Tibial nerve (tissue), 4 donors: ENCODE results near the gene GMDS. TPM values are rescaled to one million over a fixed set of nuclear protein-coding genes. Genes with fewer than 3 reads are reported as not detected.

Experiments used
- DNase-seq, 2 donors: peaks; one replicate each; pipeline ENCODE4 v3.0.0-alpha.2; 2019; ENCODE audit warnings: low spot score in 2 of 2
- H3K27ac ChIP-seq, 4 donors: fragments of 200-600 bp; sonication (generic) in 3 of 4; one replicate each; pipeline ENCODE4 v1.5.1; 2017 to 2019; ENCODE audit warnings: mild to moderate bottlenecking in 1 of 4
- H3K27me3 ChIP-seq, 2 donors: fragments of 200-600 bp; sonication (generic) in 1 of 2; one replicate each; pipeline versions ENCODE4 v1.5.1 to v1.6.0; 2017 to 2019
- H3K36me3 ChIP-seq, 3 donors: fragments of 200-600 bp; sonication (generic); one replicate each; pipeline ENCODE4 v1.5.1; 2018 to 2019
- H3K4me1 ChIP-seq, 4 donors: fragments of 200-600 bp; sonication (generic) in 3 of 4; one replicate each; pipeline ENCODE4 v1.5.1; 2017 to 2019
- H3K4me3 ChIP-seq, 4 donors: fragments of 200-600 bp; sonication (generic) in 3 of 4; one replicate each; pipeline ENCODE4 v1.5.1; 2017 to 2019; ENCODE audit warnings: mild to moderate bottlenecking in 1 of 4, moderate library complexity in 1 of 4
- H3K9me3 ChIP-seq, 4 donors: fragments of 200-600 bp; sonication (generic) in 3 of 4; one replicate each; pipeline ENCODE4 v1.5.1; 2017 to 2019
- CTCF ChIP-seq, 5 experiments: fragments of 200-600 bp in 3 of 5; fragments of 450-650 bp in 2 of 5; sonication (generic) in 3 of 5; IDR thresholded peaks; one replicate each; pipeline ENCODE4 v1.5.1; 2016 to 2019; ENCODE audit warnings: antibody characterized with exemption in 5 of 5, mild to moderate bottlenecking in 3 of 5, moderate library complexity in 2 of 5
- EP300 ChIP-seq, 2 donors: sonication (generic); formaldehyde crosslinking; IDR thresholded peaks; one replicate each; pipeline ENCODE4 v1.6.1; 2017; ENCODE audit warnings: antibody characterized with exemption in 2 of 2, mild to moderate bottlenecking in 1 of 2
- POLR2A ChIP-seq, 2 donors: fragments of 450-650 bp; IDR thresholded peaks; one replicate each; pipeline ENCODE4 v1.6.1; 2017; ENCODE audit warnings: antibody characterized with exemption in 2 of 2, mild to moderate bottlenecking in 2 of 2, moderate library complexity in 2 of 2
- WGBS, 2 donors: methylation state at CpG; one replicate each; pipeline ENCODE4 v1.1.5; 2018; 5-methylcytosine and 5-hydroxymethylcytosine counted together
- total RNA-seq, 4 donors: library from RNA; depleted of rRNA; stranded (reverse); fragments of >200 nt; gene quantifications; one replicate each; pipeline ENCODE4 v1.1.0, GENCODE V29; 2016

The GMDS gene
- total RNA-seq, 4 donors from 2014 or later, result 14.9 to 46.5 (median 32.8) TPM

DNA sequence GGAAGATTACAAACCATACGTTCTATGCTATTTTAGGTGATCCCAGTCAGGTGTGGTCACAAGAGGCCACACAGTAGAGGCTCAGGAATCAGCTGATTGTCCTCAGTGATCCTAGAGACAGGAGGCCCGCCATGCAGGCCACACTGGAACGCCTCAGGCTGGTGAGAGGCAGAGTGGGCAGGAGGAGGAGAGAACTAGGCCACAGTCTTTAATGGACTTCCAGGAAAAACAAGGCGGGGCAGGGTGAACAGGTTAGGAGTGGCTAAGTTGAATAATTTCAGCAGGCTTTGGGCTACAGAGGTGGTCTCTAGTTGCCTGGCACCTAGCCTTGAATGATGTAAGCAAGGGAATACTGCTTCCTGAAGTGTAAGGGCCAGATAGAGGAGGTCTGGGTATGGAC lies 101.2 kb downstream of the GMDS start:
- Histone ChIP-seq H3K27me3 (no peaks in the 10 kb centered on the region), H3K9me3 (no peaks in the 10 kb centered on the region), H3K36me3 (no peaks in the 10 kb centered on the region), H3K27ac (no peak overlapping the region), H3K4me1 (peaks cover 0 to 9% (median 0%) of the 10 kb centered on the region in 4 donors), H3K4me3 (no peak overlapping the region)
- 85% methylated on average over 4 of the region's 4 CpGs for WGBS, 2 donors
- TF ChIP-seq POLR2A (IDR thresholded peaks at IDR 0.05), result no peak
- TF ChIP-seq CTCF (IDR thresholded peaks at IDR 0.05), result no peak
- no peak for TF ChIP-seq EP300 (IDR thresholded peaks at IDR 0.05)
- no peak for DNase-seq

DNA sequence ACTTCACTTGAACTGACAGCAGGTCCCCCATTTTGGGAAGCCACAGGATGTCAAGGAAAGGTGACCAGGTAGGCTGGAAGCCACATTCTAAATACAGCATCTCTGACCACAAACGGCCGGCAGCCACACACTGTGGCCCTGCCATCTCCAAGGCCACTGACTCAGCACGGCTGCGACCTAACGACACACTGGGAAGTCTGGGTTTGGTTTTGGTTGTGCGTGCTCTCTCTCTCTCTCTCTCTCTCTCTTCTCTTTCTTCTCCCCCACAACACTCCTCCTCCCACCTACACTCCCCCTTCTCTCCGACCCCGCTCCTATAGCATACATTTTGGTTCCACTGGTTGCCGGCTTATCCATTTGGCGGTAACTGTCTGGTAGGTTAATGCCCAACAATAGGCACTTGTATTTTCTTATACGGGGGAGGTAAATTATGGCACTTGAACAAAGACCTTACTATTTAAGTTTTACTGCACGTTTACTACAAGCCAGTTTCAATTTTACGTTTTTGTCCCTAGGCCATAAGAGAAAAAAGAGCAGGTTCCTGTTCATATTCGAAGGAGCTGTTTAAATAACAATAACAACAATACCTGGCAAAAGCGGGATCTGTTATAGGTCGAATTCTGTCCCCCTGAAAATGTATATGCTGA lies 103.6 kb downstream of the GMDS start:
- WGBS, 2 donors, result 59% methylated on average over 16 of the region's 16 CpGs
- TF ChIP-seq CTCF (IDR thresholded peaks at IDR 0.05), result no peak
- TF ChIP-seq POLR2A (IDR thresholded peaks at IDR 0.05), result no peak
- no peak for TF ChIP-seq EP300 (IDR thresholded peaks at IDR 0.05)
- no peak overlapping the region for H3K27ac ChIP-seq
- H3K9me3 ChIP-seq, result no peaks in the 10 kb centered on the region
- no peak overlapping the region for H3K4me3 ChIP-seq
- no peaks in the 10 kb centered on the region for H3K36me3 ChIP-seq
- no peak for DNase-seq
- no peaks in the 10 kb centered on the region for H3K4me1 ChIP-seq
- no peaks in the 10 kb centered on the region for H3K27me3 ChIP-seq

DNA sequence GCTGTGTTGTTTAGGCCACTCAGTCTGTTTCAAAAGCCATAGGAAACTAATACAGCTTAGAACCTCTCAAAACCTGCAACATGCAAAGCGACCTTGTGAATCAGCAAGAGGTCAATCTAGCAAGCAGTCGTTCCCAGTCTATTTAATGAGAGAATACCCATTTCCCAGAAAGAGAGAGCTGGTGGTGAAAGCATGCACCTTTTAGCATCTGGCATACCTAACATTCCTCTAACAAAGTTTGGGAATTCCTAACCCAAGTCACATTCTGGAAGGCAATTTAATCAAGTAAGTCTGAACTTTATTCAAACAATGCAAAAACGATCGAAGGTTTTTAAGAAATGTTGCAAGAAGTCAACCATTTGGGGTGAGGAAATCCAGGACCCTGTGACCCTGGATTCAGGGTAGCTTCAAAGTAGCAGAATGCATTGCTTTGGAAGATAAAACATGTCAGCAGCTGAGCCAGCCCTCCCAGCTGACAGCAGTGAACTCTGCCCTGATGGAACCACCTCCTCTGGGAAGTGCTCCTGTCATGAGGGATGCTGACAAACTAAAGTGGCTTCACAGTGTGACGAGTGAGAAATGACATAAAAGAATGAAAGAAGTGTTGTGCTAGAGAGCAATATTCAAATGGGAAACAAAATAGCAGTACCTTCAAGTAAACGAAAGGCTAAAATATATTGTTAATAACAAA lies 104.8 kb downstream of the GMDS start:
- Histone ChIP-seq H3K4me3 (no peak overlapping the region), H3K4me1 (no peaks in the 10 kb centered on the region)
- TF ChIP-seq EP300 (IDR thresholded peaks at IDR 0.05), result no peak
- no peak for TF ChIP-seq POLR2A (IDR thresholded peaks at IDR 0.05)
- TF ChIP-seq CTCF (IDR thresholded peaks at IDR 0.05), result no peak

DNA sequence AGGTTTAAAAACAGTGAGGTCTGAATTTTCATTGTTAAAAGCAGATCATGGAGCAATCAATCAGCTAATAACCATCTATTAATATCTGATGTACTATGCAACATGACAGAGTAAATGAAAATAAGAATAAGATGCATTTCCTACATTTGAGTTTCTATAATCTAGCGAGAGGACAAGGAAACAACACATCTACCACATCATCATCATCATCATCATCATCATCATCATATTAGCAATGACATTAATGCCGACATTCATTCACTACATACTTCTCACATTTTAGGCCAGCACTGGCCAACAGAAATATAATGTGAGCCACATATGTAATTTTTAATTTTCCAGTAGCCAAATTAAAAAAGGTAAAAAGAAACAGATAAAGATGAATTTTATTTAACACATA lies 110.0 kb downstream of the GMDS start:
- Histone ChIP-seq H3K4me1 (peaks cover 0 to 16% (median 0%) of the 10 kb centered on the region in 4 donors), H3K27ac (no peak overlapping the region), H3K9me3 (no peaks in the 10 kb centered on the region), H3K27me3 (no peaks in the 10 kb centered on the region), H3K36me3 (no peaks in the 10 kb centered on the region), H3K4me3 (no peak overlapping the region)
- TF ChIP-seq POLR2A (IDR thresholded peaks at IDR 0.05) (no peak), CTCF (IDR thresholded peaks at IDR 0.05) (no peak), EP300 (IDR thresholded peaks at IDR 0.05) (no peak)
- 95 to 97% methylated on average over 2 of the region's 2 CpGs for WGBS, 2 donors
- DNase-seq, result no peak

More for the DNA sequence above, 104.8 kb downstream of the GMDS start:
- DNase-seq, result no peak
- no peaks in the 10 kb centered on the region for H3K27me3 ChIP-seq
- no peak overlapping the region for H3K27ac ChIP-seq
- 80 to 87% methylated on average over 6 of the region's 6 CpGs for WGBS, 2 donors
- H3K36me3 ChIP-seq, result no peaks in the 10 kb centered on the region
- H3K9me3 ChIP-seq, result no peaks in the 10 kb centered on the region

- H3K9me3 ChIP-seq, result no peaks in the 10 kb centered on the region
- TF ChIP-seq EP300 (IDR thresholded peaks at IDR 0.05) (no peak), CTCF (IDR thresholded peaks at IDR 0.05) (no peak), POLR2A (IDR thresholded peaks at IDR 0.05) (no peak)
- no peaks in the 10 kb centered on the region for H3K27me3 ChIP-seq
- H3K4me3 ChIP-seq, result no peak overlapping the region
- H3K27ac ChIP-seq, result no peak overlapping the region
- DNase-seq, result no peak
- H3K36me3 ChIP-seq, result no peaks in the 10 kb centered on the region
- H3K4me1 ChIP-seq, result peaks cover 0 to 16% (median 0%) of the 10 kb centered on the region in 4 donors
Measured at GRCh38 chr6:2134554-2134953, 110.9 kb downstream of the GMDS start.
